DMS53 treated with DMSO at 0.1 percent for 48 hours (cell line): ENCODE measurements around the gene OTOP3.

ENCODE experiments used
- DNase-seq: peaks from one replicate; lab custom pipeline; 2025; ENCODE audit not compliant: unreplicated experiment; lab: John Stamatoyannopoulos, UW

Gene OTOP3

DNA sequence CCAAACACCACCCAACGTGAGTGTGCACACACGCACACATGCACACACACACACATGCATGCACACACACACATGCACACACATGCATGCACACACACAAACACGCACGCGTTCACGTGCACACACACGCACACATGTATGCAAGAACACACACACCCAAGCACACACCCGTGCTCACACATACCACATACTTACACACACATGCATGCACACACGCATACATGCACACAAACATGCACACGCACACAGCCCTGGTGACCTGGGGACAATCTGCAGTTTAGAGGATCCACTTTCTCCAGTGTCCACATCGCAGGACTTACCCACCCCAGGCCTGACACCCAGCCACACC lies 18.9 kb upstream of the OTOP3 start:
- no peak for DNase-seq

DNA sequence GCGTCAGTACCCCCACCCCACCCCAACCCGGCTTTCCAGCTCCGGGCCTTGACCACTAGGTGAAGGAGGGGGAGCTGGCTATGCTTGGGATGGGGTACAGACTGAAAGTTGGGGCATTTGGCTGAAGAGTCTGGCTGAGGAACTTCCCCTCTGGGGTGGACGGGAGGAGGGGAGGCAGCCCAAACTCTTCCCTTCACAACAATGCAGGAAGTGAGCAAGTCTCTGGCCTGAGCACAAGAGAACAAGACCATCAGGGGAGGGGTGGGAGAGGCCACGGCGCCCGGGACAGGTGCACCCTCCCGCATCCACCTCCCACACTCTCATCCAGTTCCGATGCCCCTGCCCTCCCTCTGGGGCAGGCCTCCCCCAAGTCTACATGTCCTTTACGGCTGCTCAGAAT lies 18.3 kb upstream of the OTOP3 start:
- no peak for DNase-seq

DNA sequence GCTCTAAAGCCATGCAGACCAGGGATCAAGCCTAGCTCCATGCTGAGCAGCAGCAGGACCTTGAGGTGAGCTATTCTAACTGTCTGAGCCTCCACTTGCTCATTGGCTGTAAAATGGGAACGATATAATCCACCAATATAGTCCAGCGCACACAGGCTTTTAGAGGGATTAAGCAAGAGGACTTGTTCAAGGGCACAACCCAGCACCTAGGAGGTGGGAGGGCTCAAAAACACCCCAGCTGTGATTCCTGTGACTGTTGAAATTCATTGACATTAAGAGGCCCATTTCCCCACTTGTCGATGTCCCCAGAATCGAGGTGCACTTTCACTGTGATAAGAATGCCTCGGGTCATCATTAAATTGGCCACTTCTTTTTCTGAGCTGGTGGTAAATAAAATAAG lies 16.8 kb upstream of the OTOP3 start:
- no peak for DNase-seq

DNA sequence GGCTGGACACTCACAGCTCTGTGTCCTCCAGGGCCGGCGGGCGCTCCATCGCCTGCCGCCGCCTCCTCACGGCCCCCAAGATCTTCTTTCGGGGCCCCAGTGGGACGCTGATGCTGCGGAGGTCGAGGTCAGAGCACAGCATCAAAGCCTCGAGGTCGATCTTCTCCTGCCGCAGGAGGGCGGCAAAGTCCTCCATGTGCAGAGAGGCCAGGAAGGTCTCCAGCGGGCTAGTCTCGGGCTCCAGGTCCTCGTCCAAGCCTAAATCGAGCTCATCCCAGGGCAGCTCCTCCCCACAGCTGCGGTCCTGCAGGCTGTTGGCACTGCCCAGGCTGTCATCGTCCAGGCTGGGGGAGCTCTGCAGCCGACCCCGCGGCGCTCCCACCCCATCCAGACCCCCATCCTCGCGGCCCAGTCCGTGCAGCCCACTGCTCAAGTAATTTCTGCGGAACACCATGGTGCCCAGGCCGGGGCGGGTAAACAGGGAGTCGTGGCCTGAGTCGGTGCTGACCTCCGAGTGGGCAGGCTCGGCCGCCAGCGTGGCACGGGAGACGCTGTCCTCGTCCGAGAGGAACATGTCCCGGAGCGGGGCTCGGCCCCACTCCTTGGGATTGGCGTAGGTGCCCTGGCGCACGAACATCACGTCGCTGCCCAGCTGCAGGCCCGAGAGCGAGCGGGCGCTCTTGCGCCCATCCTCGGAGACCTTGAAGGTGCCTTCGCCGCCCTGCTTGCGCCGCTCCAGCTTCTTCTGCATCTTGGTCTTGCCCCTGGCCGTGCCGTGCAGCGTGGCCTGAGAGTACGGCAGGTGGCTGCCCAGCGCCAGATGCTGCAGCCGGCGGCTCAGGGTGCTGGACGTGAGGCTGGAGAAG lies 16.0 kb upstream of the OTOP3 start:
- peak; percentile 61 for DNase-seq

DNA sequence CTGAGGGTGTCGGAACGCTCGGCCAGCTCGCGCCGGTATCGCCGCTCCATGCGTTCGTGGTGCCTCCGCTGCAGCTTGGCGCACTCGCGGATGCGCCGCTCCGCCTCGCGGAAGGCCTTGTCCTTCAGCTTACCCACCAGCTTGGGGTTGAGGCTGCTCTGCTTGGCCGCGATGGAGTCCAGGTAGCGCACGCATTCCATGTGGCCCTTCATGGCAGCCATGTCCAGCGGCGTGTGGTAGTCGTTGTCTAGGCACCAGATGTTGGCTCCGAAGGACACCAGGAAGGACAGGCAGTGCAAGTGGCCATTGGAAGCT lies 15.4 kb upstream of the OTOP3 start:
- no peak for DNase-seq

DNA sequence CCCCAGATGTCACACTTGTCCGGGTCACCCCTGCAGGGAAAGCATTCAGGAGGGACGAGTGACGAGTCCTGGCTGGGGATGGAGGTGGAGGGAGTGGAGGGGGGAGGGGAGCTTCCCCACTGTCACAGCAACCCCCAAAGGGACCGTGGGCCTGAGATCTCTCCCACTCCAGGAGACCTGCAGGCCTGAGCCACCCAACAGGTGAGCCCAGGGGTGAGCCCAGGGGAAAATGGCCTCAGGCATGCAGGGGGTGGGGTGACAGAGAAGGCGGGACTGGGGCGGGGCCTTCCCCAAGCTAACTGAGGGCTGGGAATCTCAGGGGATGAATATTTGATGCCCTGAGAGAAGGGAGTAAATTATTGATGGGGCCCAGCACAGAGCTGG lies 15.1 kb upstream of the OTOP3 start:
- DNase-seq = no peak

DNA sequence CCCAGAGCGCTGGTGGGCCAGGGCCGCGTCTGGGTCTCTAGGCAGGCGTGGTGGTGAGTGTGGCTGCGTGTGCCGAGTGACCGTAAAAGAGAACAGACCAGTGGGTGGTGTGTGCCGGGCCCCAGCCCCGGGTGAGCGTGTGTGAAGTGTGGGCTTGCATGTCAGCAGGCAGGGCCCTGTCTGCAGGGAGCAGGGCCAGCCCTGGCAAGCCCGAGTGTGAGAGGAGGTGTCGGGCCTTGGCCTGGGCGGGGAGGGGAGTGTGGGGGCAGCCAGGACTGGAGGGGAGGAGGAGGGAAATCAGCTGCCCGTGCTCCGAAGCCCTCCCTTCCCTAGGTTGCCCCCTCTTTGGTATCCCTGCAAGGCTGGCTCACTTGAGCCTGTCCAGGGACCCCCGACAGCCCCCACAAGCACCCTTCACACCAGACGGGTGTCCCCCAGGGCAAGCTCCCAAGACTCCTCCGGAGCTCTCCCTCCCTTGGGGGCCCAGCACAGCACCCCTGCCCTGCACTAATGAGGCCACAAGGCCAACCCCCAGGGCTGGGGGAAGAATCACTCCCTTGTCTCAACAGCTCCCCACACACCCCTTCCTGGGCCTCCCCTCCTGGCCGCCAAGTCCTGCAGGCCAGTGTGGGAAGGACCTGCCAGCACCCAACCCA lies 14.5 kb upstream of the OTOP3 start:
- DNase-seq = no peak

DNA sequence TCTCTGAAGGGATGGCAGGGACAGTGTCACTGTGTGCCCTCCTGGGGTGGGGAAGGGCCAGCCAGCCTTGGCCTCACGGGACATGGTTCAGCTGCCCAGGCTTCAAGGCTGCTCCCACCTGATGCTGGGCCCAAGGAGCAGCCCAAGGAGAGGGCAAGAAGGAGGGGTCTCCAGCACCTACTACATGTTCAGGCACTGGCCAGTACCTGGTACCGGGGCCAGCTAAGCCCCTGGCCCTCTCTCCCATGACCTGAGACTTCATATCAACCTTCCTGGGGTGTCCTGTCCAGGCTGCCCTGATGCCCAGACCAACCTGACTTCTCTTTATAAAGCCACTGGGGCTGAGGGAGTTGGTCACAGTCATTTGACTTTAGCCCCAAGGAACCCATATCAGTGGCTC lies 13.9 kb upstream of the OTOP3 start:
- DNase-seq = no peak

DNA sequence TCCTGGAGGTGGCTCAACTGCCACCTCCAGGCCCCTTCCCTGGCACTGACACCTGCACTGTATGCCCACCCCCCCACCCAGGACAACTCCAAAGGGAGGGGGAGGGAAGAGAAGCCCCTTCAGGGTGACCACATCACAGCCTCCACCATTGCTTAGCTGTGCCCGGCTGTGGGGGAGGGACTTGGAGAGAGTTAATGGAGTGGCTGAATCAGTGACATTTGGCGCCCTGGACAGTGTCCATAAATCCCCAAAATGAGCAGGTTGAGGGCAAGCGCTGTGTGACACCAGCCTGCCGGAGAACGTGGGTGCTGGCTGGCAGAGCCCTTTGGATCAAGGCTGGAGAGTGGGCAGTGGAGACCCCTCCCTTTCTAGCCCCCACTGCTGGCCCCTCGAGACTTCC lies 13.5 kb upstream of the OTOP3 start:
- no peak for DNase-seq

DNA sequence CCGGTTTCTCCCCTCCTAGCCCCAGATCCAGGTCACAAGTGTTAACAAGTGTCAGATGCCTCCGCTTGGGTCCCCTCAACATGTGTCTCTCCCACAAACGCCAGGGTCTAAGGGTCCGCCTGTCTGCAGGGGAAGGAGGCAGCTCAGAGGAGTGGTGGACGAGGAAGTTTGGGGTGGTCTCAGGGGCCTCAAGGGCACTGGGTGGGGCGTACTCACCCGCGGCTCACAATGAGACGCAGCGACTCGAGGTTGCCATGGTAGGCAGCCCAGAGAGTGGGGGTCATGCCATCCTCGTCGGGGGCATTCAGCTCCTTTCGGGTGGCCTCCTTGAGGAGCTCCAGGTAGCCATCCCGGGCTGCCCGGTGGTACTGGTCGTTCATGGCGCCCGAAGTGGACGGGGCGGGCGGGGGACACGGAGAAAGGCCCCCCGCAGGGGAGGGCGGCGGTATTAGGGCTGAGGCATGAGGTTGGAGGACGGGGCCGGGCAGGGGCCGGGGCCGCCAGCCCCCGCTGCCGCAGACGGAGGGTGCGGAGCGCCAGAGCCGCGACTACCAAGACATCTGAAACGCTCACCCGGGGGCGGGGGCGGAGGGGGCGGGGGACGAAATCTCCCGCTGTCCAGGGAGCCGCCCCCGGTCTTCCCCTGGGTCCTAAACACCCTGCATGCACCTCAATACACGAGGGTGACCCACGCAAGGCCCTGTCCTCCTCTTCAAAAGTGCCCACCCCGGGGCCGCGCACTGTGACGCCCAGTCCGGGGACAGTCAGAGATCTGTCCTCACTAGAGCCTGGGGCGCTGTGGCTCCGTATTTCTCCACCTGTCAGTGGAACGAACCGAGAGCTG lies 12.8 kb upstream of the OTOP3 start, which contains the start of gene USH1G:
Gene USH1G, minus strand, starts transcription at position 562 of the 844 bp plus-strand sequence. Its CDS starts 182 bp downstream, at position 380.
- DNase-seq = no peak

DNA sequence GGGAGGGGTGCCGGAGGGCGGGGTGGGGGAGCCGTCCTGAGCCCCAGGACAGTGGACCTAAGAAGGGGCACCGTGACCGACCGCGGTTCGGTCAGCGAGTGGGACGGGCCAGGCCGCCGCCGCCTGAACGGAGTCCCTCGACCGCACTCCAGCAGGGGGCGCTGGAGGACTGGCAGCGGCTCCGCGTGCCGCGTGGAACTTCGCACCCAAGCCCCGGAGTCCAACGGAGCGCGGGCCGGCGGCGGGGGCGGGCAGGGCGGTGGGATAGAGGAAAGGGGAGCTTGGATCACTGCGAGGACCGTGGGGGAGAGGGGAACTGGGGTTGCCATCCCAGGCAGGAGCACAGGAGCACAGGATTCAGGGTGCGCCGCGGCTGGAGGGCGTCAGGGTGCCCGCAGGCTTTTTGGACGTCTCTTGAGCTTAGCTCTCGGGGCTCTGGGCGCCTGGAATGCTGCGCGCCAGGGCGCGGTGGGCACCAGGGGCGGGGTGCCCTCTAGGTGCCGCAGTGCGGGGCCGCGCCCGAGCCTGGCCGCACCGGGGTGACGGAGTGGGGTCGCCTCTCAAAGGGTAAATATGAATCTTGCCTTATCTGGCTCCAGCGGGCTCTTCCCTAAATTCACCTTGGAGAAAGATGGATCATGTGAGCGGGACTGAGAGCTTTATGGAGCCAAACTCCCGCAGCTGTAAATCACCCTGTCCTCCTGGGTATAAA lies 12.0 kb upstream of the OTOP3 start:
- DNase-seq = peak; percentile 10

DNA sequence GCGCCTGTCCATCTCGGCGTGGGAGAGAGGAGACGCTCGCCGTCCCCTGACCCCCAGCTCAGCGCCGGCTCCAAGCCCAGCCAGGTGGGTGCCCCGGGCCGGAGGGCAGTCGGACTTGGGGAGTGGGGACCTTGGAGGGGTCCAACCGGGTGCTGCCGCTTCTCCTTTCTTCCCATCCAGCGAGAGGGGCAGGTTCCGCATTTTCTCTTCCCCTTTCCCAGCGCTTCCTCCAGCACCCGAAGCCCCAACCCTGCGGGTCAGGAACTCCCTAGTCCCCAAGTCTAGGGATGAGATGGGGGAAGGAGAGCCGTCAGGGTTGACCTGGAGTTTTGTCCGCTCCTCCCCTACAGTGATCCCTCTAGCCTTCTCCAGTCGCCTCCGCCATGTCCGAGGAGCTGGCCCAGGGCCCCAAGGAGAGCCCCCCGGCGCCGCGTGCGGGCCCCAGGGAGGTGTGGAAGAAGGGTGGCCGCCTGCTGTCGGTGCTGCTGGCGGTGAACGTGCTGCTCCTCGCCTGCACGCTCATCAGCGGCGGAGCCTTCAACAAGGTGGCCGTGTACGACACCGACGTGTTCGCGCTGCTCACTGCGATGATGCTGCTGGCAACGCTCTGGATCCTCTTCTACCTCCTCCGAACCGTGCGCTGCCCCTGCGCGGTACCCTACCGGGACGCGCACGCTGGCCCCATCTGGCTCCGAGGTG lies 11.3 kb upstream of the OTOP3 start, which contains the start of gene OTOP2:
Gene OTOP2, plus strand, starts transcription at position 24 of the 699 bp plus-strand sequence. Its CDS starts 360 bp downstream, at position 384.
- no peak for DNase-seq

DNA sequence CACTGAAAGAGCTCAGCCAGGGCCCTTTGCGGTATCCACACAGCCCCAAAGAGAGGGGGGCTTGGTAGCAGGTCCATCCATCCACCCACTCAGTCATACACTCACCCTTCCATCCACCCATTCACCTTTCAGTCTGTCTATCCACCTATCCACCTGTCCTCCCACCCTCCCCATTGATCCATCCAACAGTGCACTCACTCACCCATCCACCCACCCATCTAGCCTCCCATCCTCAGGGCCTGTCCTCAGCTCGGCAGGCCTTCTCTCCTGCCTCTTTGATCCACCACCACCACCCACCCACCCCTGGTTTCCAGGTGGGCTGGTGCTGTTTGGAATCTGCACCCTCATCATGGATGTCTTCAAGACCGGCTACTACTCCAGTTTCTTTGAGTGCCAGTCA lies 10.5 kb upstream of the OTOP3 start:
- DNase-seq = no peak

DNA sequence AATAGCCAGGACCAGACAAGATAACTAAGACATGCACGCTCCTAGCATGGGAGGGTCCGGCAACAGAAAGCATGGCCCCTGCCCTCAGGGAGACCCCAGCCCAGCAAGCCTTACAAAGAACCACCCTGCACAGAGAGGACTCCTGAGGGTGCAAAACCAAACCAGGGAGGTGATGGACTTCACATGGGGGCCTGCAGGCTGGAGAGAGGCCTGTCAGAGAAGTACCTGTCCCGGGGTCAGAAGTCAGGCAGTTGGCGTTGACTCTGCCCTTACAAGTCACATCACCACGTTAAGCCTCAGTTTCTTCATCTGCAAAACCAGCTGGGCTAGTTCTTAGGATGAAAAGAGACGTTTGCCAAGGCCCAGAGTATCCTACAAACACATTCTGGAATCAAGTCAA lies 6.9 kb upstream of the OTOP3 start:
- no peak for DNase-seq

DNA sequence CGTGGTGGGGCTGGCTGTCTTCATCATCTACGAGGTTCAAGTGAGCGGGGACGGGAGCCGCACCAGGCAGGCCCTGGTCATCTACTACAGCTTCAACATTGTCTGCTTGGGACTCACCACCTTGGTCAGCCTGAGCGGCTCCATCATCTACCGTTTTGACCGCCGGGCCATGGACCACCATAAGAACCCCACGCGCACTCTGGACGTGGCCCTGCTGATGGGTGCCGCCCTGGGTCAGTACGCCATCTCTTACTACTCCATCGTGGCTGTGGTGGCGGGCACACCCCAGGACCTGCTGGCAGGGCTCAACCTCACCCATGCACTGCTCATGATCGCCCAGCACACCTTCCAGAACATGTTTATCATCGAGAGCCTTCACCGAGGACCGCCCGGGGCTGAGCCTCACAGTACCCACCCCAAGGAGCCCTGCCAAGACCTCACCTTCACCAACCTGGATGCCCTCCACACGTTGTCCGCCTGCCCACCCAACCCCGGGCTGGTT lies 5.1 kb upstream of the OTOP3 start:
- DNase-seq = no peak

DNA sequence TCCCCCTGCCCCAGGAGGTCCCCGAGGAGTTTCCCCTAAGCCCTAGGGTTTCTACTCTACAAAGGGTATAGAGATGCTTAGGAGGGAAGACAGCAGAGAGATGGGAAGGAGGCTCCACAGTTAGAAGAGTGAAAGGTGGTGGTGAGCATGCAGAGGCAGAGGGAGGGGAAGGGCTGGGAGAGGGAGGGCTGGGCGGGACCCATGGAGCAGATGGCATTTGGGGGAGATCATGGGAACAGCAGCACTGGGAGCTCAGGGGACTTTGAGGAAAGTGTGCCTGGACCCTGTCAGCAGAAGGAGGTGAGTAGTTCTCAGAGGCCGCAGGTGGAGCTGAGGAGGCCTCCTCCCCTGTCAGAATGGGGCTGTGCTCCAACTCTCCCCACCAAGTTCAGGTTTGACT lies 650 bp upstream of the OTOP3 start:
- no peak for DNase-seq

DNA sequence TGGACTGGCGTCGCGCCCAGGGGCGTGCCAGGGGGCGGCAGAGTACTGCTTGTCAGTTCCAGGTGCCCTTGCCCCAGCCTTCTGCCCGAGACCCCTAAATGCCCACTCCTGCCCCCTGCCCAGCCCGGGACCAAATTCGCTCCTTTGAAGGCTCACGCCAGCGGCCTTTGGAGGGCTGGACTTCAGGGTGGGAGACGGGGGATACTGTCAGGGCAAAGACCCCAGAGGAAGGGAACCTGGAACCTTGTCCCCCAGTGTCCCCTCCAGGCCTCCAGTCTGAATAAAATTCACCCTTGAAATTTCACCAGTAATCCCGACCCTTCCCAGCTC lies 737 bp downstream of the OTOP3 start:
- DNase-seq = no peak

DNA sequence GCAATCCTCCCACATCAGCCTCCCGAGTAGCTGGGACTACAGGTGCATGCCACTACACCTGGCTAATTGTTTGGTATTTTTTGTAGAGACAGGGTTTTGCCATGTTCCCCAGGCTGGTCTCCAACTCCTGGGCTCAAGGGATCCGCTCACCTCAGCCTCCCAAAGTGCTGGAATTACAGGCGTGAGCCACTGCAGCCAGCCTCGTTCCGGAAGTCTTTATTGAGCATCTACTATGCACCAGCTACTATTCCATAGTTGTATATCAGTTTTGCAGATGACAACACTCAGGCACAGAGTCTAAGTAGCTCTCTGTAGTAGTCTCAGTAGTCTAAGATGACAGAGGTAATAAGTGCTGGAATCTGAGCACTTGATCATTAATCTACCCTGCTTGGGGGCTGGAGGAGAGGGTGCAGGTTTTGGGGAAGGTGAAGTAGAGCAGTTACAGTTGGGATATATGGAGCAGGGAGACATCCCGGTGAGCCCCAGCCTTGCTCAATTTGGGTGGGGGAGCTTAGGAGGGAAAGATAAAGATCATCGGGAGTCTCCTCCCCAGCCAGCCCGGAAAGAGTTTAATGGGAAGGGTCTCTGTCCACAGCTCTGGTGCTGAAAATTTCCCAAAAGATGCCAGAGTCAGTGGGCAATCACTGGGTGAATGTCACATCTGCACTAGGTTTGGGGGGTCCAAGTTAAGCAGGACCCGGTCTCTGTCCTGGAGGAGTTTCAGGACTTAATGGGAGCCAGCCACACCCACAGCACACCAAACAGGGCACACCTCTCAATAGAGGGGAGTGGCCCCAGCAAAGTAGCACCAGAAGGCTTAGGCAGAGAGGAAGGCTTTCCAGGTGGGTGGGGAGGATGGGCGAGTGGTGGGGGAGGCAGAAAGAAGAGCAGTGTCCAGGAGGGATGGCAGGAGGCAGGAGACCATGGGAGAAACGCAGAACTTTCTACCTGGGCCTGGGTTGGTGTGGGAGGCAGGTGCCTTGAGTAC lies 1.7 kb downstream of the OTOP3 start:
- no peak for DNase-seq

DNA sequence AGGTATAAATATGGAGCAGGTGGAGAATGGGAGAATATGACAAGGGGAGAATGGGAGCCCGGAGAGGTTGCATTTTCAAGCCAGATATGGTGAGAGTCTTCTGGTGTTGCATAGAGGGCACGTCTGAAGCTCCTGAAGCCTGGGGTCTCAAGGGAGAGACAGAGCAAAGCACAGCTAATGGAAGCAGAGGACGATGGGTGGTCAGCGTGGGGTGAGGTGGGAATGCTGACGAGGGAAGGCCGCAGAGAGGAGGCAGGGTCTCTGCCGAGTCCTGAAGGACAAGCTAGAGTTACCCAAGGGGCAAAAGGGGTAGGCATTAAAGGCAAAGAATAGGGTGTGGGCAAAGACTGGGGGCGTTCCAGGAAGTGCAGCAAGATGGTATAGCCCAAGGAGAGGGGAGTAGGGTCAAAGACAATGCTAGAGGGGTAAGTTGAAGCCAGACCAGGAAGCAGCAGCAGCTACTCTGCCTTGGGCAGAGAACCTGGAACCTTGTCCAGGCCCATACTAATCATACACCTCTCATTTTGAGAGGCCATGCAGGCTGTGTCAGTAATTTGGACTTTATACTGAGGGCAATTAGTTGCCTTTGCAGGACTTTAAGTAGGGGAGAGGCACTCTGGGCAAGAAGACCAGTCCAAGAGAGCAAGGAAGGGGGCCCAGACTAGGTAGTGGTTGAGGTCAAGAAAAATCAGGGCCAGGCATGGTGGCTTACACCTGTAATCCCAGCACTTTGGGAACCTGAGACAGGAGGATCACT lies 2.7 kb downstream of the OTOP3 start:
- no peak for DNase-seq
